K562 (cell line): ENCODE results near the gene GRIN2D. TPM values are rescaled to one million over a fixed set of nuclear protein-coding genes. Genes with fewer than 3 reads are reported as not detected.

Experiments used
- E2F6 ChIP-seq, 2 experiments: IDR thresholded peaks; 2 replicates each; pipeline ENCODE4 v1.6.1; 2011; ENCODE audit warnings: borderline replicate concordance in 1 of 2, control low read depth in 1 of 2, low read depth in 1 of 2, low read length in 1 of 2, mild to moderate bottlenecking in 1 of 2, mixed read lengths in 1 of 2, moderate library complexity in 1 of 2; ENCODE audit not compliant: insufficient read depth in 1 of 2, insufficient read length in 1 of 2, poor library complexity in 1 of 2, severe bottlenecking in 1 of 2; ENCODE audit errors: extremely low read depth in 1 of 2
- ELK1 ChIP-seq: sonication (generic); formaldehyde crosslinking; IDR thresholded peaks from 2 replicates; pipeline ENCODE4 v1.8.1; 2022; ENCODE audit warnings: missing genetic modification reagents
- KDM5B ChIP-seq: fragments of 200-600 bp; sonication (generic); IDR thresholded peaks from 2 replicates; pipeline ENCODE4 v1.6.1; 2012; ENCODE audit warnings: low read depth, mild to moderate bottlenecking, moderate library complexity, low read length, control low read depth, inconsistent platforms; ENCODE audit not compliant: insufficient replicate concordance
- MNT ChIP-seq, 2 experiments: fragments of 450-650 bp; conservative IDR thresholded peaks; 2 replicates each; pipeline ENCODE4 v1.6.1; 2017; ENCODE audit warnings: mild to moderate bottlenecking in 2 of 2, moderate library complexity in 2 of 2
- MTF1 ChIP-seq: fragments of 250-450 bp; sonication (Bioruptor Pico); IDR thresholded peaks from 2 replicates; pipeline ENCODE4 v1.9.0; 2021; ENCODE audit warnings: moderate library complexity, mild to moderate bottlenecking, inconsistent platforms, borderline replicate concordance
- NFE2 ChIP-seq: IDR thresholded peaks from 2 replicates; pipeline ENCODE4 v1.6.1; 2014; ENCODE audit warnings: antibody characterized with exemption, low read depth
- POLR2G ChIP-seq: fragments of 200-400 bp; formaldehyde crosslinking; IDR thresholded peaks from 2 replicates; pipeline ENCODE4 v1.6.1; 2017; ENCODE audit warnings: low read depth, mild to moderate bottlenecking, antibody characterized with exemption, low read length, moderate library complexity
- TRIM25 ChIP-seq: fragments of 450-650 bp; IDR thresholded peaks from 2 replicates; pipeline ENCODE4 v1.7.0; 2016; ENCODE audit warnings: borderline replicate concordance
- UBTF ChIP-seq, 2 experiments: IDR thresholded peaks; 2 replicates each; pipeline ENCODE4 v1.6.1; 2012; ENCODE audit warnings: improper control_type of control experiment in 2 of 2, low read depth in 2 of 2, low read length in 2 of 2, borderline replicate concordance in 1 of 2
- ZBTB7A ChIP-seq: IDR thresholded peaks from 2 replicates; pipeline ENCODE4 v1.6.1; 2011; ENCODE audit warnings: low read depth, mild to moderate bottlenecking, low read length, moderate library complexity, borderline replicate concordance; ENCODE audit not compliant: control insufficient read depth
- ZFX ChIP-seq: sonication (generic); formaldehyde crosslinking; IDR thresholded peaks from 2 replicates; pipeline ENCODE4 v1.8.0; 2022; ENCODE audit warnings: mild to moderate bottlenecking, missing genetic modification reagents, moderate library complexity
- ZNF780A ChIP-seq: fragments of 250-450 bp; sonication (Bioruptor Pico); IDR thresholded peaks from 2 replicates; pipeline ENCODE4 v1.5.0; 2021; ENCODE audit warnings: mild to moderate bottlenecking
- polyA plus RNA-seq, 8 experiments: library from polyadenylated mRNA; depleted of rRNA in 4 of 8; stranded (reverse) in 5 of 8; unstranded in 3 of 8; fragments of >200 nt; fragmentation: Nextera tagmentation in 2 of 8; fragmentation: Illumina TruSeq in 1 of 8; extraction: Ambion mirVana in 2 of 8; extraction: Trizol in 1 of 8; gene quantifications; 2 replicates each; pipeline versions ENCODE4 v1.2.1 to v1.2.3, GENCODE V29; 2011 to 2014; ENCODE audit warnings: inconsistent platforms in 1 of 8, missing spikeins in 1 of 8
- total RNA-seq, 7 experiments: library from RNA; depleted of rRNA in 6 of 7; stranded (reverse); fragments of >200 nt in 6 of 7; fragmentation: Illumina TruSeq in 2 of 7; extraction: Trizol in 2 of 7; gene quantifications; 2 replicates each; pipeline versions ENCODE4 v1.2.1 to v1.2.3, GENCODE V29; 2011 to 2021; ENCODE audit warnings: low replicate concordance in 1 of 7
- TF ChIP-seq, protein P1 (sequence below): fragments of 250-450 bp; sonication (Bioruptor Pico); IDR thresholded peaks from 2 replicates; pipeline ENCODE4 v1.8.0; 2022; ENCODE audit warnings: moderate library complexity, mild to moderate bottlenecking, inconsistent platforms

GRIN2D gene
- total and polyA plus RNA-seq, 9 of the 15 experiments (the other 6 are each of a cell fraction or from before 2014, with no cell fraction given), result 0.32 to 31.5 (median 1.8) TPM

DNA sequence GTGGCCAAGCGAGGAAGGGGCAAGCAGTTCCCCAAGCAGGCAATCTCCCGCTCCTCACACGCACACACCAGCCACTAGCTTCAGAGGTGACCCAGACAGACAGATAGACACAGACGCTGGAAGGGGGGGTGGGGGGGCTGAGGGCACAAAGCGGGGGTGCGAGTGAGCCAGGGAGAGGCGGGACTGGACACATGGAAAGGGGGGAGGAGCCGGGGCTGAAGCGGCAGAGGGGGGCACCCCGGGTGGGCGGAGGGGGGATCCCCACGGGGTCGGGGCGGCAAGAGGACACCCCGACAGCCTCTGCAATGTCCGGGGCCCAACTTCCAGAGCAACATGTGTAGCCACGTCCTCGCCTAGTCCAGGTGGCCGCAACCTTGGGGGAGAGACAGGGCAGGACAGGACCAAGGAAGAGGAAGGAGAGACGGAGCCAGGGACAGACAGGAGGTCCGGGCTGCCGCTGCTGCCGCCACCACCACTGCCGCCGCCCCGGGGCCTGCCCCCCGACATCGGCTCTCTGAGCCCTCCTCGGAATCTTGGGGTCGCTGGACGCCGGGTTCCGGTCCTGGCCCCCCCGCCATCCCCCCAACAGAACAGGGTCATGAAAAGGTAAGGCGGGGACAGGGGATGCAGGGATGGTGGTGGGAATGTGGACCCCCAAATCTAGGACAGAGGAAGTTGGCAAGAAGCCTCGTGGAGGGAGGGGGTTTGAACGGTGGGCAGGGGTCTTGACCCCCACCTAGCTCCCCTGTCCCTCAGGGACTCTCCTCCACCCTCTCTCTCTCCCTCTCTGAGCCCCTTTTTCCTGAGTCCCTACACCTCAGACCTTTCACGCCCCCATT, 1.1 kb downstream of the GRIN2D start (continued):
- peak; percentile 33; the same call in 1 of the 2 replicates for TF ChIP-seq ZBTB7A
- TF ChIP-seq NFE2, result no peak
- TF ChIP-seq ZNF780A (CRISPR knock-in tag), result no peak
- no peak for TF ChIP-seq MNT (conservative IDR thresholded peaks at IDR 0.05)
- peak; percentile 73 for TF ChIP-seq ZFX (CRISPR knock-in tag)
- no peak for TF ChIP-seq MTF1 (CRISPR knock-in tag)
- peak in 1 of 2 experiments; percentile 5 for TF ChIP-seq E2F6 (IDR thresholded peaks at IDR 0.05; ENCODE audit: borderline replicate concordance in 1 of 2, extremely low read depth in 1 of 2, insufficient read depth in 1 of 2, insufficient read length in 1 of 2, low read depth in 1 of 2, low read length in 1 of 2, poor library complexity in 1 of 2, severe bottlenecking in 1 of 2)
- TF ChIP-seq TRIM25, result no peak
- peak; percentile 24 for TF ChIP-seq KDM5B
- TF ChIP-seq POLR2G, result peak; percentile 28; the same call in 1 of the 2 replicates
- TF ChIP-seq, protein P1, sequence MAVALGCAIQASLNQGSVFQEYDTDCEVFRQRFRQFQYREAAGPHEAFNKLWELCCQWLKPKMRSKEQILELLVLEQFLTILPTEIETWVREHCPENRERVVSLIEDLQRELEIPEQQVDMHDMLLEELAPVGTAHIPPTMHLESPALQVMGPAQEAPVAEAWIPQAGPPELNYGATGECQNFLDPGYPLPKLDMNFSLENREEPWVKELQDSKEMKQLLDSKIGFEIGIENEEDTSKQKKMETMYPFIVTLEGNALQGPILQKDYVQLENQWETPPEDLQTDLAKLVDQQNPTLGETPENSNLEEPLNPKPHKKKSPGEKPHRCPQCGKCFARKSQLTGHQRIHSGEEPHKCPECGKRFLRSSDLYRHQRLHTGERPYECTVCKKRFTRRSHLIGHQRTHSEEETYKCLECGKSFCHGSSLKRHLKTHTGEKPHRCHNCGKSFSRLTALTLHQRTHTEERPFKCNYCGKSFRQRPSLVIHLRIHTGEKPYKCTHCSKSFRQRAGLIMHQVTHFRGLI (CRISPR knock-in tag), result no peak
- peak; percentile 88 to 89; a peak in 3 of 4 replicates for TF ChIP-seq UBTF (IDR thresholded peaks at IDR 0.05; ENCODE audit: borderline replicate concordance in 1 of 2, low read depth in 2 of 2, low read length in 2 of 2)
- TF ChIP-seq ELK1 (CRISPR knock-in tag), result no peak
